A549 (cell line): ENCODE measurements around the gene STX16. TPM values are rescaled to one million over a fixed set of nuclear protein-coding genes. Genes with fewer than 3 reads are reported as not detected.

Experiments
- ATAC-seq, 2 experiments: fragments of 200-7000 bp in 1 of 2; fragments of >200 bp in 1 of 2; cut with Nextera tagmentation in 1 of 2; cut with Tn5 transposase in 1 of 2; 3 replicates each; pipeline versions ENCODE4 v1.8.0 to v1.9.1; 2018 to 2020; ENCODE audit warnings: mild to moderate bottlenecking in 1 of 2, moderate library complexity in 1 of 2
- CTCF ChIA-PET: fragments of 300-600 bp; sonication (Branson Sonifier 250); formaldehyde crosslinking; extraction: SDS; loops from one replicate; lab custom pipeline; 2021; ENCODE audit warnings: antibody characterized with exemption, inconsistent platforms; lab: Yijun Ruan, JAX
- POLR2A ChIA-PET: fragments of 350-600 bp; formaldehyde crosslinking; extraction: SDS; loops from one replicate; lab custom pipeline; 2021; ENCODE audit warnings: antibody characterized with exemption, inconsistent platforms; lab: Yijun Ruan, JAX
- DNase-seq, 2 experiments: peaks; one replicate each; pipeline versions ENCODE4 v3.0.0 to v3.0.0-alpha.2; 2011 to 2016; ENCODE audit warnings: low read depth in 1 of 2, low spot score in 1 of 2
- FAIRE-seq: peaks from 2 replicates; lab custom pipeline; 2011; peaks lifted over from hg19 to GRCh38; lab: Jason Lieb, UNC
- H3K27ac ChIP-seq, 2 experiments: fragments of >200 bp; sonication (Bioruptor Twin); formaldehyde crosslinking; 3 replicates each; pipeline ENCODE4 v1.5.1; 2016 to 2017
- H3K4me1 ChIP-seq: fragments of >200 bp; sonication (Bioruptor Twin); formaldehyde crosslinking; 3 replicates; pipeline ENCODE4 v1.6.1; 2016
- H3K4me2 ChIP-seq: fragments of >200 bp; sonication (Bioruptor Twin); formaldehyde crosslinking; 3 replicates; pipeline ENCODE4 v1.6.1; 2016
- H3K4me3 ChIP-seq: fragments of >200 bp; sonication (Bioruptor Twin); formaldehyde crosslinking; 3 replicates; pipeline ENCODE4 v1.5.1; 2016
- H3K9me3 ChIP-seq: fragments of >200 bp; sonication (Bioruptor Twin); formaldehyde crosslinking; 3 replicates; pipeline ENCODE4 v1.6.1; 2016
- CBX2 ChIP-seq: fragments of 200-600 bp; sonication (generic); IDR thresholded peaks from 2 replicates; pipeline ENCODE4 v1.6.1; 2016; ENCODE audit warnings: low read depth, mild to moderate bottlenecking, borderline replicate concordance
- CHD2 ChIP-seq: fragments of 150-350 bp; IDR thresholded peaks from 2 replicates; pipeline ENCODE4 v1.6.1; 2014; ENCODE audit warnings: low read length; ENCODE audit not compliant: partially characterized antibody
- EP300 ChIP-seq, 2 experiments: fragments of >200 bp; sonication (Bioruptor Twin); formaldehyde crosslinking; IDR thresholded peaks; 2 replicates in 1 of 2; 3 replicates in 1 of 2; pipeline ENCODE4 v1.6.1; 2016 to 2017
- HOXA7 ChIP-seq: fragments of 250-450 bp; sonication (Bioruptor Pico); IDR thresholded peaks from 2 replicates; pipeline ENCODE4 v1.5.0; 2020; ENCODE audit warnings: mild to moderate bottlenecking, moderate library complexity
- HOXB5 ChIP-seq: fragments of 250-450 bp; sonication (Bioruptor Pico); IDR thresholded peaks from 2 replicates; pipeline ENCODE4 v1.5.0; 2020; ENCODE audit warnings: mild to moderate bottlenecking, moderate library complexity
- JUNB ChIP-seq: fragments of >200 bp; sonication (Bioruptor Twin); formaldehyde crosslinking; IDR thresholded peaks from 2 replicates; pipeline ENCODE4 v1.6.1; 2016
- KDM5A ChIP-seq: fragments of 200-600 bp; sonication (generic); IDR thresholded peaks from 2 replicates; pipeline ENCODE4 v1.6.1; 2016; ENCODE audit warnings: antibody characterized with exemption, mild to moderate bottlenecking
- NPAS2 ChIP-seq: fragments of 250-450 bp; sonication (Bioruptor Pico); IDR thresholded peaks from 2 replicates; pipeline ENCODE4 v1.8.0; 2022; ENCODE audit warnings: mild to moderate bottlenecking, moderate library complexity, borderline replicate concordance
- POLR2A ChIP-seq: IDR thresholded peaks from 2 replicates; pipeline ENCODE4 v1.6.1; 2012; ENCODE audit warnings: mild to moderate bottlenecking, low read length
- SREBF2 ChIP-seq: fragments of 450-650 bp; IDR thresholded peaks from 2 replicates; pipeline ENCODE4 v1.6.1; 2014; ENCODE audit warnings: mild to moderate bottlenecking, moderate library complexity
- TFCP2L1 ChIP-seq: fragments of 250-450 bp; sonication (Bioruptor Pico); IDR thresholded peaks from 2 replicates; pipeline ENCODE4 v1.5.0; 2021; ENCODE audit warnings: mild to moderate bottlenecking
- TP53 ChIP-seq: fragments of 250-450 bp; sonication (Bioruptor Pico); IDR thresholded peaks from 2 replicates; pipeline ENCODE4 v1.5.0; 2021; ENCODE audit warnings: mild to moderate bottlenecking, moderate library complexity
- ZNF302 ChIP-seq: fragments of 250-450 bp; sonication (Bioruptor Pico); IDR thresholded peaks from 2 replicates; pipeline ENCODE4 v1.9.0; 2021; ENCODE audit warnings: inconsistent platforms, mild to moderate bottlenecking, moderate library complexity
- ZSCAN20 ChIP-seq: fragments of 250-450 bp; sonication (Bioruptor Pico); IDR thresholded peaks from 2 replicates; pipeline ENCODE4 v1.8.0; 2022; ENCODE audit warnings: mild to moderate bottlenecking, moderate library complexity
- WGBS: methylation state at CpG from one replicate; pipeline ENCODE4 v1.1.6; 2017; ENCODE audit errors: missing lambda C conversion rate; 5-methylcytosine and 5-hydroxymethylcytosine counted together
- polyA plus RNA-seq, 4 experiments: library from polyadenylated mRNA; depleted of rRNA in 3 of 4; stranded (reverse); fragments of >200 nt; fragmentation: RNase III in 1 of 4; extraction: RNeasy Plus Mini Kit Qiagen cat#74134 plus additional on column Dnase treatment in 1 of 4; gene quantifications; 2 replicates in 3 of 4; 3 replicates in 1 of 4; pipeline ENCODE4 v1.2.3, GENCODE V29; 2011 to 2017
- TF ChIP-seq, protein P1 (sequence below): fragments of 250-450 bp; sonication (Bioruptor Pico); IDR thresholded peaks from 2 replicates; pipeline ENCODE4 v1.5.0; 2021; ENCODE audit warnings: mild to moderate bottlenecking, moderate library complexity, borderline replicate concordance
- TF ChIP-seq, protein P2 (sequence below): fragments of >200 bp; sonication (Bioruptor Twin); formaldehyde crosslinking; IDR thresholded peaks from 3 replicates; pipeline ENCODE4 v1.6.1; 2016
- TF ChIP-seq, protein P3 (sequence below): IDR thresholded peaks from 2 replicates; pipeline ENCODE4 v1.6.1; 2012; ENCODE audit warnings: low read depth, borderline replicate concordance
- TF ChIP-seq, protein P4 (sequence below): fragments of 250-450 bp; sonication (Bioruptor Pico); IDR thresholded peaks from 2 replicates; pipeline ENCODE4 v1.5.0; 2020; ENCODE audit warnings: low read depth, mild to moderate bottlenecking, moderate library complexity
- TF ChIP-seq, protein P5 (sequence below): fragments of 200-600 bp; sonication (generic); IDR thresholded peaks from 2 replicates; pipeline ENCODE4 v1.6.1; 2016; ENCODE audit warnings: antibody characterized with exemption, mild to moderate bottlenecking, moderate library complexity
- TF ChIP-seq, protein P6 (sequence below): fragments of 150-350 bp; IDR thresholded peaks from 2 replicates; pipeline ENCODE4 v1.6.1; 2014; ENCODE audit warnings: low read depth, mild to moderate bottlenecking, low read length
- TF ChIP-seq, protein P7 (sequence below): fragments of >200 bp; sonication (Bioruptor Twin); formaldehyde crosslinking; IDR thresholded peaks from 3 replicates; pipeline ENCODE4 v1.5.1; 2016

Gene STX16
- polyA plus RNA-seq, 2 of the 4 experiments (the other 2 are of a cell fraction) = 68.5 to 71.6 TPM

DNA sequence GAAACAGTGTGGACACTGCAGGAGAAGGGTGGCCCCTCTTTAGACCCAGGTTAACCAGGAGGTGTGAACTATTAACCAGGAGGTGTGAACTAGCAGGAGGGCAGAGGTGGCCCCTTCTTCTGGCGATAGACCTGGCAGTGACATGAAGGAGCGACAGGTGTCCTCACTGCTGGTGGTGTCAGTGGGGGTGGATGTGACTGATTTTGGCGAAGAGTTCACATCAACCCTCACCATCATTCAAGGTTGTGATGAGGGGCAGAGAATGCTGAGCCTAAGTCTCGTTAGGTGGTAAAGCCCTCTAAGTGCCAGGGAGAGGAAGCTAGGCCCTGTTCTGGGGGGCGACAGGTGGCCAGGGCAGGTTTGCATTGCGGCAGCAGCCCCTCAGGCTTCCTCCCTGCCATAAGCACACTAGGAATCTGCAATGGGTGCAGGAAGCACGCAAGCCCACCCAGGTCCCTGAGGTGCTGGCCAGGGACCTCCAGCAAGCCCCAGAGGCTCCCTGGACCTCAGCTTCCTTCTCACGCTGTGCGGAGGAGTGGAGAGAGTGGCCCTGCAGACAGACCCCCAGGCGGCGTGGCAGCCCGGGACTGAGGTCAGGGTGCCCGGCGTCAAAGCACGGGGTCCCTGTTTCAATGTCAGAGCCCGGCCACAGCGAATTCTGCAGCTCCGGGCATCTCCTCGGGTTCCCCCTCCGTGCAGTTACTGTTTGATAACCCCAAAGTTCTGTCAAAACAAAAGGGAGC, 55.2 kb downstream of the STX16 start:
- Histone ChIP-seq H3K4me2 (no peak overlapping the region), H3K4me3 (no peak overlapping the region), H3K9me3 (no peaks in the 10 kb centered on the region)
- WGBS = 90% methylated on average over 13 of the region's 20 CpGs
- ATAC-seq = no peak
- POLR2A ChIA-PET = no interaction called here
- TF ChIP-seq ZSCAN20 (CRISPR knock-in tag) (no peak), HOXA7 (CRISPR knock-in tag) (no peak), SREBF2 (no peak), CHD2 (no peak), TP53 (CRISPR knock-in tag) (no peak), TFCP2L1 (CRISPR knock-in tag) (no peak), POLR2A (no peak), EP300 (IDR thresholded peaks at IDR 0.05) (no peak)
- TF ChIP-seq, protein P1, sequence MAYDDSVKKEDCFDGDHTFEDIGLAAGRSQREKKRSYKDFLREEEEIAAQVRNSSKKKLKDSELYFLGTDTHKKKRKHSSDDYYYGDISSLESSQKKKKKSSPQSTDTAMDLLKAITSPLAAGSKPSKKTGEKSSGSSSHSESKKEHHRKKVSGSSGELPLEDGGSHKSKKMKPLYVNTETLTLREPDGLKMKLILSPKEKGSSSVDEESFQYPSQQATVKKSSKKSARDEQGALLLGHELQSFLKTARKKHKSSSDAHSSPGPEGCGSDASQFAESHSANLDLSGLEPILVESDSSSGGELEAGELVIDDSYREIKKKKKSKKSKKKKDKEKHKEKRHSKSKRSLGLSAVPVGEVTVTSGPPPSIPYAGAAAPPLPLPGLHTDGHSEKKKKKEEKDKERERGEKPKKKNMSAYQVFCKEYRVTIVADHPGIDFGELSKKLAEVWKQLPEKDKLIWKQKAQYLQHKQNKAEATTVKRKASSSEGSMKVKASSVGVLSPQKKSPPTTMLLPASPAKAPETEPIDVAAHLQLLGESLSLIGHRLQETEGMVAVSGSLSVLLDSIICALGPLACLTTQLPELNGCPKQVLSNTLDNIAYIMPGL (CRISPR knock-in tag) = no peak
- TF ChIP-seq, protein P2, sequence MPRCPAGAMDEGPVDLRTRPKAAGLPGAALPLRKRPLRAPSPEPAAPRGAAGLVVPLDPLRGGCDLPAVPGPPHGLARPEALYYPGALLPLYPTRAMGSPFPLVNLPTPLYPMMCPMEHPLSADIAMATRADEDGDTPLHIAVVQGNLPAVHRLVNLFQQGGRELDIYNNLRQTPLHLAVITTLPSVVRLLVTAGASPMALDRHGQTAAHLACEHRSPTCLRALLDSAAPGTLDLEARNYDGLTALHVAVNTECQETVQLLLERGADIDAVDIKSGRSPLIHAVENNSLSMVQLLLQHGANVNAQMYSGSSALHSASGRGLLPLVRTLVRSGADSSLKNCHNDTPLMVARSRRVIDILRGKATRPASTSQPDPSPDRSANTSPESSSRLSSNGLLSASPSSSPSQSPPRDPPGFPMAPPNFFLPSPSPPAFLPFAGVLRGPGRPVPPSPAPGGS = no peak
- TF ChIP-seq, protein P3, sequence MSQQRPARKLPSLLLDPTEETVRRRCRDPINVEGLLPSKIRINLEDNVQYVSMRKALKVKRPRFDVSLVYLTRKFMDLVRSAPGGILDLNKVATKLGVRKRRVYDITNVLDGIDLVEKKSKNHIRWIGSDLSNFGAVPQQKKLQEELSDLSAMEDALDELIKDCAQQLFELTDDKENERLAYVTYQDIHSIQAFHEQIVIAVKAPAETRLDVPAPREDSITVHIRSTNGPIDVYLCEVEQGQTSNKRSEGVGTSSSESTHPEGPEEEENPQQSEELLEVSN = no peak
- TF ChIP-seq, all 56 proteins: peak for 0
- Histone ChIP-seq H3K27ac (no peak overlapping the region), H3K4me1 (no peaks in the 10 kb centered on the region)
- no peak for DNase-seq
- no peak for FAIRE-seq
- CTCF ChIA-PET = interaction anchor here (1.1 to 2.1 kb wide), 5 partner anchors 11 to 473 kb away, joined by 3 to 8 read pairs (median 3); no protein-coding TSS in a partner anchor

DNA sequence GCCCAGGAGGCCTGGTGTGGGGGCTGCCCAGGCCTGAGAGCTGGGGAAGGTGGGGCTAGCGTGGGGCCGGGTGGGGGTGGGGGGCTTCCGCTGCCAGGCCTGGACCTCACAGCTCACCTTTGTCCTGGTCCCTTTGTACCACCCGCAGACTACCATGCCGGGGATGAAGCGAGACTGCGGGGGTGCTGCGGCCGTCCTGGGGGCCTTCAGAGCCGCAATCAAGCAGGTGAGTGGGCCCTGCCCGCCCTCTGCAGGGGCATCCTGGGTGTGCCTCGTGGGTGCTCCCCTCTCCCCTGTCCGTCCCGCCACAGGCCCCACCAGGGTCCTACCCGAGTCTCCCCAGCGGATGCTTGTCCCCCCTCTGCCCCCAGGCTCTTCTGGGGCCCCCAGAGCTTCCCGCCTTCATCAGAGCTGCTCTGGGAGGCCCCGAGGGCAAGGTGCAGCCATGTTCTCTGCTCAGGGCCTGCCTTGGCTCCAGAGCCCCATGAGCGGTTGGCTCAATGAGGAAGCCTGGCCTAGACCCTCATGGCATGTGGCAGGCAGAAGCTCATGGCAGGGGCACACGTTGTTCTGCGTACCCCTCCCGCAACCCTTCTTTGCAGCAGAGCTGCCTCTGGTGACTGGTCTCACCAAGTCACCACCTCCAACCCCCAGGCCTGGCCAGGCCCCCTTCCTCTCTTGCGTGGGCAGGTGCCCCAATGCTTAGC, 56.0 kb downstream of the STX16 start:
- Histone ChIP-seq H3K4me2 (no peak overlapping the region), H3K4me1 (no peaks in the 10 kb centered on the region), H3K4me3 (no peak overlapping the region), H3K27ac (no peak overlapping the region), H3K9me3 (no peaks in the 10 kb centered on the region)
- ATAC-seq (no peak), DNase-seq (no peak), FAIRE-seq (no peak)
- ChIA-PET CTCF (interaction anchor here (1.1 to 1.4 kb wide), 2 partner anchors 470 to 474 kb away, joined by 3 read pairs; no protein-coding TSS in a partner anchor), POLR2A (no interaction called here)
- WGBS = 88% methylated on average over 17 of the region's 23 CpGs
- TF ChIP-seq, protein P4, sequence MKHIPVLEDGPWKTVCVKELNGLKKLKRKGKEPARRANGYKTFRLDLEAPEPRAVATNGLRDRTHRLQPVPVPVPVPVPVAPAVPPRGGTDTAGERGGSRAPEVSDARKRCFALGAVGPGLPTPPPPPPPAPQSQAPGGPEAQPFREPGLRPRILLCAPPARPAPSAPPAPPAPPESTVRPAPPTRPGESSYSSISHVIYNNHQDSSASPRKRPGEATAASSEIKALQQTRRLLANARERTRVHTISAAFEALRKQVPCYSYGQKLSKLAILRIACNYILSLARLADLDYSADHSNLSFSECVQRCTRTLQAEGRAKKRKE = no peak
- TF ChIP-seq, protein P5, sequence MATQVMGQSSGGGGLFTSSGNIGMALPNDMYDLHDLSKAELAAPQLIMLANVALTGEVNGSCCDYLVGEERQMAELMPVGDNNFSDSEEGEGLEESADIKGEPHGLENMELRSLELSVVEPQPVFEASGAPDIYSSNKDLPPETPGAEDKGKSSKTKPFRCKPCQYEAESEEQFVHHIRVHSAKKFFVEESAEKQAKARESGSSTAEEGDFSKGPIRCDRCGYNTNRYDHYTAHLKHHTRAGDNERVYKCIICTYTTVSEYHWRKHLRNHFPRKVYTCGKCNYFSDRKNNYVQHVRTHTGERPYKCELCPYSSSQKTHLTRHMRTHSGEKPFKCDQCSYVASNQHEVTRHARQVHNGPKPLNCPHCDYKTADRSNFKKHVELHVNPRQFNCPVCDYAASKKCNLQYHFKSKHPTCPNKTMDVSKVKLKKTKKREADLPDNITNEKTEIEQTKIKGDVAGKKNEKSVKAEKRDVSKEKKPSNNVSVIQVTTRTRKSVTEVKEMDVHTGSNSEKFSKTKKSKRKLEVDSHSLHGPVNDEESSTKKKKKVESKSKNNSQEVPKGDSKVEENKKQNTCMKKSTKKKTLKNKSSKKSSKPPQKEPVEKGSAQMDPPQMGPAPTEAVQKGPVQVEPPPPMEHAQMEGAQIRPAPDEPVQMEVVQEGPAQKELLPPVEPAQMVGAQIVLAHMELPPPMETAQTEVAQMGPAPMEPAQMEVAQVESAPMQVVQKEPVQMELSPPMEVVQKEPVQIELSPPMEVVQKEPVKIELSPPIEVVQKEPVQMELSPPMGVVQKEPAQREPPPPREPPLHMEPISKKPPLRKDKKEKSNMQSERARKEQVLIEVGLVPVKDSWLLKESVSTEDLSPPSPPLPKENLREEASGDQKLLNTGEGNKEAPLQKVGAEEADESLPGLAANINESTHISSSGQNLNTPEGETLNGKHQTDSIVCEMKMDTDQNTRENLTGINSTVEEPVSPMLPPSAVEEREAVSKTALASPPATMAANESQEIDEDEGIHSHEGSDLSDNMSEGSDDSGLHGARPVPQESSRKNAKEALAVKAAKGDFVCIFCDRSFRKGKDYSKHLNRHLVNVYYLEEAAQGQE = no peak
- no peak for TF ChIP-seq ZNF302 (CRISPR knock-in tag)
- TF ChIP-seq, protein P6, sequence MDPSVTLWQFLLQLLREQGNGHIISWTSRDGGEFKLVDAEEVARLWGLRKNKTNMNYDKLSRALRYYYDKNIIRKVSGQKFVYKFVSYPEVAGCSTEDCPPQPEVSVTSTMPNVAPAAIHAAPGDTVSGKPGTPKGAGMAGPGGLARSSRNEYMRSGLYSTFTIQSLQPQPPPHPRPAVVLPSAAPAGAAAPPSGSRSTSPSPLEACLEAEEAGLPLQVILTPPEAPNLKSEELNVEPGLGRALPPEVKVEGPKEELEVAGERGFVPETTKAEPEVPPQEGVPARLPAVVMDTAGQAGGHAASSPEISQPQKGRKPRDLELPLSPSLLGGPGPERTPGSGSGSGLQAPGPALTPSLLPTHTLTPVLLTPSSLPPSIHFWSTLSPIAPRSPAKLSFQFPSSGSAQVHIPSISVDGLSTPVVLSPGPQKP = no peak
- TF ChIP-seq HOXA7 (CRISPR knock-in tag) = no peak
- TF ChIP-seq JUNB = no peak
- TF ChIP-seq, protein P7, sequence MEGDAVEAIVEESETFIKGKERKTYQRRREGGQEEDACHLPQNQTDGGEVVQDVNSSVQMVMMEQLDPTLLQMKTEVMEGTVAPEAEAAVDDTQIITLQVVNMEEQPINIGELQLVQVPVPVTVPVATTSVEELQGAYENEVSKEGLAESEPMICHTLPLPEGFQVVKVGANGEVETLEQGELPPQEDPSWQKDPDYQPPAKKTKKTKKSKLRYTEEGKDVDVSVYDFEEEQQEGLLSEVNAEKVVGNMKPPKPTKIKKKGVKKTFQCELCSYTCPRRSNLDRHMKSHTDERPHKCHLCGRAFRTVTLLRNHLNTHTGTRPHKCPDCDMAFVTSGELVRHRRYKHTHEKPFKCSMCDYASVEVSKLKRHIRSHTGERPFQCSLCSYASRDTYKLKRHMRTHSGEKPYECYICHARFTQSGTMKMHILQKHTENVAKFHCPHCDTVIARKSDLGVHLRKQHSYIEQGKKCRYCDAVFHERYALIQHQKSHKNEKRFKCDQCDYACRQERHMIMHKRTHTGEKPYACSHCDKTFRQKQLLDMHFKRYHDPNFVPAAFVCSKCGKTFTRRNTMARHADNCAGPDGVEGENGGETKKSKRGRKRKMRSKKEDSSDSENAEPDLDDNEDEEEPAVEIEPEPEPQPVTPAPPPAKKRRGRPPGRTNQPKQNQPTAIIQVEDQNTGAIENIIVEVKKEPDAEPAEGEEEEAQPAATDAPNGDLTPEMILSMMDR = no peak
- TF ChIP-seq CBX2 = no peak
- no peak for TF ChIP-seq NPAS2 (CRISPR knock-in tag)
- no peak for TF ChIP-seq KDM5A
- no peak for TF ChIP-seq HOXB5 (CRISPR knock-in tag)
